ENCODE data around the gene RFC4.

The RFC4 gene

GRCh38 chr3:186746008-186746407, 60.3 kb downstream of the RFC4 start:
- Histone ChIP-seq H3K27me3 (replicated peaks; ENCODE audit: insufficient read depth, low read length) (no peaks in the 10 kb centered on the region), H3K9ac (ENCODE audit: low read length) (no peak overlapping the region), H3K79me2 (ENCODE audit: low read length) (no peaks in the 10 kb centered on the region), H3K4me1 (ENCODE audit: low read length) (no peaks in the 10 kb centered on the region), H3F3A (ENCODE audit: insufficient read depth, low read length) (no peaks in the 10 kb centered on the region), H3K9me2 (replicated peaks; ENCODE audit: insufficient read depth, low read length) (no peaks in the 10 kb centered on the region; the same call in 1 of the 2 replicates), H3K9me3 (replicated peaks; ENCODE audit: insufficient read depth, low read length) (no peaks in the 10 kb centered on the region), H3K4me2 (ENCODE audit: low read depth, low read length) (no peak overlapping the region), H3K27ac (ENCODE audit: low read length) (no peak overlapping the region), H3K36me3 (replicated peaks; ENCODE audit: insufficient read depth, low read length) (no peaks in the 10 kb centered on the region), H4K20me1 (ENCODE audit: insufficient read depth, low read length) (no peaks in the 10 kb centered on the region), H3K4me3 (ENCODE audit: low read length) (no peak overlapping the region), H2AFZ (ENCODE audit: low read length) (no peak overlapping the region)
- TF ChIP-seq, protein P1, sequence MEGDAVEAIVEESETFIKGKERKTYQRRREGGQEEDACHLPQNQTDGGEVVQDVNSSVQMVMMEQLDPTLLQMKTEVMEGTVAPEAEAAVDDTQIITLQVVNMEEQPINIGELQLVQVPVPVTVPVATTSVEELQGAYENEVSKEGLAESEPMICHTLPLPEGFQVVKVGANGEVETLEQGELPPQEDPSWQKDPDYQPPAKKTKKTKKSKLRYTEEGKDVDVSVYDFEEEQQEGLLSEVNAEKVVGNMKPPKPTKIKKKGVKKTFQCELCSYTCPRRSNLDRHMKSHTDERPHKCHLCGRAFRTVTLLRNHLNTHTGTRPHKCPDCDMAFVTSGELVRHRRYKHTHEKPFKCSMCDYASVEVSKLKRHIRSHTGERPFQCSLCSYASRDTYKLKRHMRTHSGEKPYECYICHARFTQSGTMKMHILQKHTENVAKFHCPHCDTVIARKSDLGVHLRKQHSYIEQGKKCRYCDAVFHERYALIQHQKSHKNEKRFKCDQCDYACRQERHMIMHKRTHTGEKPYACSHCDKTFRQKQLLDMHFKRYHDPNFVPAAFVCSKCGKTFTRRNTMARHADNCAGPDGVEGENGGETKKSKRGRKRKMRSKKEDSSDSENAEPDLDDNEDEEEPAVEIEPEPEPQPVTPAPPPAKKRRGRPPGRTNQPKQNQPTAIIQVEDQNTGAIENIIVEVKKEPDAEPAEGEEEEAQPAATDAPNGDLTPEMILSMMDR (IDR thresholded peaks at IDR 0.05; ENCODE audit: low read length): no peak
- TF ChIP-seq EZH2 (optimal IDR thresholded peaks at IDR 0.05; ENCODE audit: low read depth, low read length) (no peak), EZH2phosphoT487 (IDR thresholded peaks at IDR 0.05; ENCODE audit: low read length) (no peak)
- no peak for DNase-seq

- Histone ChIP-seq H3K36me3 (replicated peaks; ENCODE audit: insufficient read depth, low read length) (no peaks in the 10 kb centered on the region), H4K20me1 (ENCODE audit: insufficient read depth, low read length) (no peaks in the 10 kb centered on the region), H3K4me1 (ENCODE audit: low read length) (no peaks in the 10 kb centered on the region), H3F3A (ENCODE audit: insufficient read depth, low read length) (no peaks in the 10 kb centered on the region), H3K9ac (ENCODE audit: low read length) (no peak overlapping the region), H3K27me3 (replicated peaks; ENCODE audit: insufficient read depth, low read length) (no peaks in the 10 kb centered on the region), H3K9me3 (replicated peaks; ENCODE audit: insufficient read depth, low read length) (no peaks in the 10 kb centered on the region), H3K9me2 (replicated peaks; ENCODE audit: insufficient read depth, low read length) (no peaks in the 10 kb centered on the region), H3K27ac (ENCODE audit: low read length) (no peak overlapping the region), H3K4me2 (ENCODE audit: low read depth, low read length) (no peak overlapping the region), H2AFZ (ENCODE audit: low read length) (no peak overlapping the region), H3K79me2 (ENCODE audit: low read length) (no peaks in the 10 kb centered on the region), H3K4me3 (ENCODE audit: low read length) (no peak overlapping the region)
- DNase-seq: no peak
- no peak for TF ChIP-seq EZH2 (optimal IDR thresholded peaks at IDR 0.05; ENCODE audit: low read depth, low read length)
- no peak for TF ChIP-seq EZH2phosphoT487 (IDR thresholded peaks at IDR 0.05; ENCODE audit: low read length)
- TF ChIP-seq, protein P1 (IDR thresholded peaks at IDR 0.05; ENCODE audit: low read length): no peak
Measured at GRCh38 chr3:186743666-186744065, 62.6 kb downstream of the RFC4 start.

GRCh38 chr3:186742618-186743380, 63.5 kb downstream of the RFC4 start:
- Histone ChIP-seq H3K27ac (ENCODE audit: low read length) (no peak overlapping the region), H3K4me1 (ENCODE audit: low read length) (no peaks in the 10 kb centered on the region), H4K20me1 (ENCODE audit: insufficient read depth, low read length) (no peaks in the 10 kb centered on the region), H3K9ac (ENCODE audit: low read length) (no peak overlapping the region), H2AFZ (ENCODE audit: low read length) (no peak overlapping the region), H3K79me2 (ENCODE audit: low read length) (no peaks in the 10 kb centered on the region), H3K4me3 (ENCODE audit: low read length) (no peak overlapping the region), H3K27me3 (replicated peaks; ENCODE audit: insufficient read depth, low read length) (no peaks in the 10 kb centered on the region), H3K4me2 (ENCODE audit: low read depth, low read length) (no peak overlapping the region), H3F3A (ENCODE audit: insufficient read depth, low read length) (no peaks in the 10 kb centered on the region), H3K36me3 (replicated peaks; ENCODE audit: insufficient read depth, low read length) (no peaks in the 10 kb centered on the region), H3K9me2 (replicated peaks; ENCODE audit: insufficient read depth, low read length) (no peaks in the 10 kb centered on the region), H3K9me3 (replicated peaks; ENCODE audit: insufficient read depth, low read length) (no peaks in the 10 kb centered on the region)
- TF ChIP-seq EZH2 (optimal IDR thresholded peaks at IDR 0.05; ENCODE audit: low read depth, low read length) (no peak), EZH2phosphoT487 (IDR thresholded peaks at IDR 0.05; ENCODE audit: low read length) (no peak)
- TF ChIP-seq, protein P1 (IDR thresholded peaks at IDR 0.05; ENCODE audit: low read length): no peak
- DNase-seq: no peak
